ENCODE measurements around the gene TTLL4.
"Not testable (repeated sequence)": the region's sequence is repeated elsewhere in the genome, so short reads cannot be mapped to it uniquely, and the experiment has no call there.

Gene TTLL4

DNA sequence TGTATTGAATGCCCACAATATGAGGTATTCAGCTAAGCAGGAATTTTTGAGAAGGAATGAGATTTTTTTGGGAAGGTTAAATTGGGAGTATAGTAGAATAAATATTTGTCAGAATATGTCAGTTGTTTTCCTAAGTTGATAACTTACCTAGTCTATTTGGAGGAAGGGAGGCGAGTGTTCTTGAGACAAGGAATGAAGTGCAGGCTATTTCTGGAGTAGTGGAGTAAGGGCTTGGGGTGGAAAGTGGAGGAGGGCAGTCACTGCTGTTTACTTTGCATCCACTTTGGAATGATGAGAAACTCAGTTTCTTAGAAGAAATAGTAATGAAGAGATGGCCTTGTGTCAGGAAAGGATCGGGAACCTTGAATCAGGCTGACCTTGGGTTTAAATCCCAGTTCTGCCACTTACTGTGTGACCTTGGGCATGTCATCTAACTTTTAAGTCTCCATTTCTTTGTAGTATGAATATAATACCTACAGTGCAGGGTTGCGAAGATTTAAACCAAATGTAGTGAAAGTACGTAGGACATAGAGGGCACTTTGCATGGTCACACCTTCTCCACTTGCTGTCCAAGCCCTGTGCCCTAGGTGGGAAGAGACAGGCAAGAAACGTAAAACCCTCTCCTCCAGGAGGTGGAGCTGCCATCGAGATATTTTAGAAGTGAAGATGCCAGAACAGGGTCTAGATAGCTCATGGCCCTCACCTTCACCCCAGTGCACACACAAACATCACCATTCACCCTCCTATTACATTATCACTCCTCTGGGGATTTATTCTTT lies 46.2 kb downstream of the TTLL4 start:
- no peak for TF ChIP-seq CTCF (conservative IDR thresholded peaks at IDR 0.05; ENCODE audit: control insufficient read depth, insufficient read depth, low read depth, low read length)
- H3K4me3 ChIP-seq (ENCODE audit: control insufficient read depth, low read depth, low read length) = no peak overlapping the region
- no peak for DNase-seq (ENCODE audit: low read depth)

DNA sequence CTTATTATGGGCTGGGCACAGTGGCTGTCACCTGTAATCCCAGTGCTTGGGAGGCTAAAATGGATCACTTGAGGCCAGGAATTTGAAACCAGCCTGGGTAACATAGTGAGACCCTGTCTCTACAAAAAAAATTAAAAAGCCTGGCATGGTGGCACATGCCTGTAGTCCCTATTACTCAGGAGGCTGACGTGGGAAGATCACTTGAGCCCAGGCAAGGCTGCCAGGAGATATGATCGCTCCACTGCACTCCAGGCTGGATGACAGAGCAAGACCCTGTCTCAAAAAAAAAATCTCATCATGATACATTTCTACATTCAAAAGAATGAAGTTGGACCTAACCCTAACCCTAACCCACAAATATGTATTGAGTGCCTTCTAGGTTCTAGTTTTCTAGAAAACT lies 51.2 kb downstream of the TTLL4 start:
- TF ChIP-seq CTCF (conservative IDR thresholded peaks at IDR 0.05; ENCODE audit: control insufficient read depth, insufficient read depth, low read depth, low read length) = no peak
- H3K4me3 ChIP-seq (ENCODE audit: control insufficient read depth, low read depth, low read length) = no peak overlapping the region
- DNase-seq (ENCODE audit: low read depth) = no peak

DNA sequence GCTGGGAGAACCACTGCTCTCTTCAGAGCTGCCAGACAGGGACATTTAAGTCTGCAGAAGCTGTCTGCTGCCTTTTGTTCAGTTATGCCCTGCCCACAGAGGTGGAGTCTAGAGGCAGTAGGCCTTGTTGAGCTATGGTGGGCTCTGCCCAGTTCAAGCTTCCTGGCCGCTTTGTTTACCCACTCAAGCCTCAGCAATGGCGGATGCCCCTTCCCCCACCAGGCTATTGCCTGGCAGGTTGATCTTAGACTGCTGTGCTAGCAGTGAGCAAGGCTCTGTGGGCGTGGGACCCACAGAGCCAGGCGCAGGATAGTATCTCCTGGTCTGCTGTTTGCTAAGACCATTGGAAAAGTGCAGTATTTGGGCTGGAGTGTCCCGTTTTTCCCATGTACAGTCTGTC lies 62.1 kb downstream of the TTLL4 start:
- not testable (repeated sequence) for H3K4me3 ChIP-seq (ENCODE audit: control insufficient read depth, low read depth, low read length); DNase-seq (ENCODE audit: low read depth)

DNA sequence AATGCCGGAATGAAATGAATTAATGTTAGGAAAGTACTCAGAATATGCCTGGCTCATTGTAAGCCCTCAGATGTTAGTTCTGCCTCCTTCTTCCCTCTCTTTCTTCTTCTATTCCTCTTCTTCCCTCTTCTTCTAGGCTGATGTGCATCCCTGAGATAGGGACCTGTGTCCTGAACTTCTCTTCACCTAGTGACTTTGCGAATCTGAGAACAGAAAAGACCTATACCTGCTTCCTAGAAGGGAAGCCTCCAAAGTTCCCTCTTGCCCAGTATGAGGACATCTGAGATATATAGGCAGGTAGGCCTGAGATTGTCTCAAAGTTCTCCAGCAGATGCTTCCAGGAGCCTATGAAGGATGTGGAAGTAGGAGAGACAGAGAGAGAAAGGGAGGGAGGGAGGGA lies 63.2 kb downstream of the TTLL4 start:
- no peak for TF ChIP-seq CTCF (conservative IDR thresholded peaks at IDR 0.05; ENCODE audit: control insufficient read depth, insufficient read depth, low read depth, low read length)
- no peak for DNase-seq (ENCODE audit: low read depth)
- H3K4me3 ChIP-seq (ENCODE audit: control insufficient read depth, low read depth, low read length) = no peak overlapping the region

GRCh38 chr2:218776488-218776887 lies 65.9 kb downstream of the TTLL4 start:
- H3K4me3 ChIP-seq (ENCODE audit: control insufficient read depth, low read depth, low read length) = no peak overlapping the region
- TF ChIP-seq CTCF (conservative IDR thresholded peaks at IDR 0.05; ENCODE audit: control insufficient read depth, insufficient read depth, low read depth, low read length) = no peak
- no peak for DNase-seq (ENCODE audit: low read depth)

DNA sequence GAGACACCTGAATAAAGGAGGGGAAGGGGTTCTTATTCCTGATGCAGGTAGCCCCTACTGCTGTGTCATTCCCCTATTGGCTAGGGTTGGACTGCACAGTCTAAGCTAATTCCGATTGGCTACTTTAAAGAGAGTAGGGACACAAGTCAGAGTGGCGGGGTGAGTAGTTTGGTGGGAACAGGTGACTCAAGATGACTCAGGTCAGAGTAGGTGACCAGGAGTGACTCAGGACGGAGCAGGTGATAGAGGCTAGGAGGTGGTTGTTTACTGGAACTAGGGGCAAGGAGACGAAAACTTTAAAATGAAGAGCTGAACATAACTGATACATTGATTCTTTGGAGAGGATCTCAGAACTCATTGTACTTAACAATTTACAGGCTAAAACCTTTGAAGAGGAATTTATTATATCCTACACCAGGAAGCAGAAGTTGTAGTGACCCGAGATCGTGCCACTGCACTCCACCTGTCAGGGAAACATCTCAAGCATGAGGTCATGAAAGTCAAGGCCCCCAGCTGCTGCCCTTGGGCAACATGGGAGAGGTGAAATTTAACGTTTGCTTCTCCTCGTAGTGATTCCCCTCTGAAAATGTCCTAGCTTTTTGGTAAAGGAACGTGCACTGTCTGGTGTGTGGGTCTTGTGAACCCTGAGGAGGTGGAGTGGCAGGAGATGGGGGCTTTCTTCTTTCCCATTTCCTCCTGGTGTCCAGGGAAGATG lies 66.8 kb downstream of the TTLL4 start:
- H3K4me3 ChIP-seq (ENCODE audit: control insufficient read depth, low read depth, low read length) = no peak overlapping the region
- no peak for DNase-seq (ENCODE audit: low read depth)
- no peak for TF ChIP-seq CTCF (conservative IDR thresholded peaks at IDR 0.05; ENCODE audit: control insufficient read depth, insufficient read depth, low read depth, low read length)

DNA sequence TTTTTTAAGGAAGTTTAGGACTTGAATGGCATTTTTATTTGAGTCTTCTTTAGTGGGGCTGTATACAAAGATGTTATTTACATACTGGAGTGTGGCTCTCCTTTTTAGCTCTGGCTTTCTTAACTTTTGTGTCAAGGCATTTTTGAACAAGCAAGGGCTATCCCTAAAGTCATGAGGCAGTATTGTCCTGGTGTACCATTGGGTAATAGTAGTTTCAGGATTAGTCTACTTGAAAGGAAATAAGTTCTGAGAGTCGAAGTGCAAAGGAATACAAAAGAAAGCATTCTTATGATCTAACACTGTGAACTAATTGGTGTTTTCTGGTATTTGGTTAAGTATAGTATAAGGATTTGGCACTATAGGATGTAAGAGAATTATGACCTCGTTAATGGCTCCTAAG lies 69.4 kb downstream of the TTLL4 start:
- no peak for TF ChIP-seq CTCF (conservative IDR thresholded peaks at IDR 0.05; ENCODE audit: control insufficient read depth, insufficient read depth, low read depth, low read length)
- H3K4me3 ChIP-seq (ENCODE audit: control insufficient read depth, low read depth, low read length) = no peak overlapping the region
- DNase-seq (ENCODE audit: low read depth) = no peak
